NCI-H187 treated with DMSO at 0.1 percent for 48 hours (cell line): Measurements from ENCODE around the gene GHR.
"Not testable (repeated sequence)": the region's sequence is repeated elsewhere in the genome, so short reads cannot be mapped to it uniquely, and the experiment has no call there.

ENCODE experiments used
- DNase-seq: peaks from one replicate; lab custom pipeline; 2025; lab: John Stamatoyannopoulos, UW

The GHR gene

GRCh38 chr5:42645138-42645537 is 221.9 kb downstream of the GHR start:
- DNase-seq = no peak

- DNase-seq = no peak
Observed at GRCh38 chr5:42648036-42648435, 224.8 kb downstream of the GHR start.

- no peak for DNase-seq
Observed at GRCh38 chr5:42648915-42649314, 225.7 kb downstream of the GHR start.

GRCh38 chr5:42650084-42650483 is 226.8 kb downstream of the GHR start:
- no peak for DNase-seq

- DNase-seq = no peak
Observed at GRCh38 chr5:42653705-42654104, 230.5 kb downstream of the GHR start.

GRCh38 chr5:42654645-42655044 is 231.4 kb downstream of the GHR start:
- DNase-seq = no peak

GRCh38 chr5:42655982-42656650 is 232.9 kb downstream of the GHR start:
- DNase-seq = no peak

GRCh38 chr5:42656651-42657015 is 233.4 kb downstream of the GHR start:
- DNase-seq = no peak

- not testable (repeated sequence) for DNase-seq
Observed at GRCh38 chr5:42659869-42660268, 236.6 kb downstream of the GHR start.

GRCh38 chr5:42665857-42666256 is 242.6 kb downstream of the GHR start:
- DNase-seq = no peak

GRCh38 chr5:42666869-42667268 is 243.6 kb downstream of the GHR start:
- no peak for DNase-seq

- no peak for DNase-seq
Observed at GRCh38 chr5:42668254-42668653, 245.0 kb downstream of the GHR start.

GRCh38 chr5:42672925-42673324 is 249.7 kb downstream of the GHR start:
- DNase-seq = no peak

- DNase-seq = no peak
Observed at GRCh38 chr5:42675602-42676001, 252.4 kb downstream of the GHR start.

- no peak for DNase-seq
Observed at GRCh38 chr5:42676362-42676761, 253.1 kb downstream of the GHR start.

- no peak for DNase-seq
Observed at GRCh38 chr5:42677156-42677842, 254.1 kb downstream of the GHR start.

GRCh38 chr5:42680046-42680445 is 256.8 kb downstream of the GHR start:
- DNase-seq = no peak

- DNase-seq = not testable (repeated sequence)
Observed at GRCh38 chr5:42685078-42685477, 261.8 kb downstream of the GHR start.

- DNase-seq = no peak
Observed at GRCh38 chr5:42689391-42689790, 266.2 kb downstream of the GHR start.

- no peak for DNase-seq
Observed at GRCh38 chr5:42691413-42691937, 268.2 kb downstream of the GHR start.

GRCh38 chr5:42701351-42702059 is 278.3 kb downstream of the GHR start:
- no peak for DNase-seq

GRCh38 chr5:42703238-42703637 is 280.0 kb downstream of the GHR start:
- DNase-seq = no peak

GRCh38 chr5:42715785-42716184 is 292.5 kb downstream of the GHR start:
- no peak for DNase-seq
